GM10266 (cell line): ENCODE results near the gene F8.
"Not testable (repeated sequence)": the region's sequence is repeated elsewhere in the genome, so short reads cannot be mapped to it uniquely, and the experiment has no call there.

Experiments
- DNase-seq: peaks from one replicate; pipeline ENCODE4 v3.0.0; 2012; ENCODE audit errors: extremely low spot score
- TF ChIP-seq, protein P1 (sequence below): IDR thresholded peaks from 2 replicates; pipeline ENCODE4 v1.5.1; 2012; ENCODE audit warnings: mild to moderate bottlenecking, low read depth; ENCODE audit not compliant: control insufficient read depth, insufficient read depth; ENCODE audit errors: missing control alignments

Gene F8

DNA sequence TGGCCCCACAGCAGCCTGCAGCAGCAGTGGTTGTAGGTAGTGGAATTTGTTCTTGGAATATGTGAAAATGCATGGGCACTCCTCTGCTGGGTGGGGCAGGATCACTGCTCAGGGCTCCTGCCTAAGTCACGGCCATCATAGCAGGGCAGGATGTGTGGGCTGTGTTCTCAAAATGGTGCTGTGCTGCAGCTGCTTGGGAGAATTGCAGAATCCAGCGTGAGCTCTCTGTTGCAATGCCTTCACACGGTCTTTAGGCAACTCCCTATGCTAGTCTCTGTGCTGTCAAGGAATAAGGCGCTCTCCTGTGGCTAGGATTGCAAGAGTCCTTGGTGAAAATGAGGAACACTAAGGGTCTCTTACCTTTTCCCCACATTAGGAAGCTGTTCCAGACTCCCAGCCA, 42.9 kb downstream of the F8 start:
- TF ChIP-seq, protein P1, sequence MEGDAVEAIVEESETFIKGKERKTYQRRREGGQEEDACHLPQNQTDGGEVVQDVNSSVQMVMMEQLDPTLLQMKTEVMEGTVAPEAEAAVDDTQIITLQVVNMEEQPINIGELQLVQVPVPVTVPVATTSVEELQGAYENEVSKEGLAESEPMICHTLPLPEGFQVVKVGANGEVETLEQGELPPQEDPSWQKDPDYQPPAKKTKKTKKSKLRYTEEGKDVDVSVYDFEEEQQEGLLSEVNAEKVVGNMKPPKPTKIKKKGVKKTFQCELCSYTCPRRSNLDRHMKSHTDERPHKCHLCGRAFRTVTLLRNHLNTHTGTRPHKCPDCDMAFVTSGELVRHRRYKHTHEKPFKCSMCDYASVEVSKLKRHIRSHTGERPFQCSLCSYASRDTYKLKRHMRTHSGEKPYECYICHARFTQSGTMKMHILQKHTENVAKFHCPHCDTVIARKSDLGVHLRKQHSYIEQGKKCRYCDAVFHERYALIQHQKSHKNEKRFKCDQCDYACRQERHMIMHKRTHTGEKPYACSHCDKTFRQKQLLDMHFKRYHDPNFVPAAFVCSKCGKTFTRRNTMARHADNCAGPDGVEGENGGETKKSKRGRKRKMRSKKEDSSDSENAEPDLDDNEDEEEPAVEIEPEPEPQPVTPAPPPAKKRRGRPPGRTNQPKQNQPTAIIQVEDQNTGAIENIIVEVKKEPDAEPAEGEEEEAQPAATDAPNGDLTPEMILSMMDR, result no peak
- DNase-seq, result no peak

DNA sequence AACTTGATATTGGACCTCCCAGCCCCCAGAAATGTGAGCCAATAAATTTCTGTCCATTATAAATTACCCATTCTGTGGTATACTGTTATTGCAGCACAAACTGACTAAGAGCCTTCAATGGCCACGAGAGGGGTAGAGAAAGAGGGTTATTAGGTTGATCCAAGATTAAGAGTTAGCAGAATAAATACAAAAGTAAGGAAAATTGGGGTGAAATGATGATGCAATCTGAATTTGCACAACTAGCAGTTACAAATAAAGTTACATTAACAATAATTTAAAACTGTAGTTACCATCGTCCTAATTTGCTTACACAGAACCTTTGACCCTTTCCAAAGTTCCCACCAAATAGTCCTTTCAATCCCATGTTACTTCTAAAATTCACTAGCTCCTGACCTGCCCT, 54.2 kb downstream of the F8 start:
- no peak for DNase-seq
- TF ChIP-seq, protein P1, result no peak

DNA sequence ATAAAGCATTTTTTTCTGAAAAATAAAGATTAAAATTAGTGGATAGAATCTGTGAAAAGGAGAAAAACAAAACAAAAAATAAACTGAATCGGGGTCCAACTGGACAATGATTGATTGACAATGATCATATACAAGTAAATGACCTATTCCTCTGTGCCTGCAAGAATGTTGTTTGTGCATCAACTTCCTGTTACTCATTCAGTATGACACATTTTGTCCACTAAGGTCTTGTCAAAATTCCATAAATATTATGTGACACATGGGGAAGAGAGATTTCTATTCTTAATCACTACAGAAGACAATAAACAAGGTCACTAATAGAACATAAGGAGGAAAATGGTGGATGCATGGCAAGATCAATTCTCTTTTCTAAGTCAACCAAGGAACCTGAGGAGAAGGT, 54.9 kb downstream of the F8 start:
- no peak for DNase-seq
- TF ChIP-seq, protein P1, result no peak

DNA sequence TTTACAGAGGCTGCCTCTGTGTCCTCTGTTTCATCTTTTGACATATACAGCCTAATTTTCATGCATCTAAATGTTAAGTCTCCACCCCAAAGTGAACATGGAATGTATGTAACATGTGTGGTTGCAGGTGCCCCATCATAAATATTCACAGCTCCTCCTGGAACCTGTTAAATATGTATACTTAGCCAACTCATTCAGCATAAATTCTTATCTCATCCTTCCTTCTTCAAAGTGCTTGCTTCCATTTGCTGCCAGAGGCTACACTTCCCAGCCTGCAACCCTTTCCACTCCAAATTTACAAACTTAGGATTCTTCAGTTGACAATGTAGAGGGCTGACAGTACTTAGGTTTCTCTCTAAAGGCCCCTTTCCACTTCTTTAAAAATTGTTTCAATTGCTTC, 60.6 kb downstream of the F8 start:
- no peak for DNase-seq
- TF ChIP-seq, protein P1, result no peak

DNA sequence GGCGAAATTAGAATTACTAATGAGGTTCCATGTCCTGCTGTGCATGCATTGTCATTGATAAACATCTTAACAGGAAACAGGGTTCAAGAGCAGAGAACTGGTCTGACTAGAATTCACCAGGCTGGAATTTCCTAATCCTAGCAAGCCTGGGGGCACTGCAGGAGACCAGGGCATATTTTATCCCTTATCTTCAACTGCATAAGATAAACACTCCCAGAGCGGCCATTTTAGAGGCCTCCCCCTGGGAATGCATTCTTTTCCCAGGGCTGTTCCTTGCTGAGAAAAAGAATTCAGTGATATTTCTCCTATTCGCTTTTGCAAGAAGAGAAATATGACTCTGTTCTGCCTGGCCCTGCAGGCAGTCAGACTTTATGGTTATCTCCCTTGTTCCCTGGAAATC, 66.7 kb downstream of the F8 start:
- not testable (repeated sequence) for DNase-seq

DNA sequence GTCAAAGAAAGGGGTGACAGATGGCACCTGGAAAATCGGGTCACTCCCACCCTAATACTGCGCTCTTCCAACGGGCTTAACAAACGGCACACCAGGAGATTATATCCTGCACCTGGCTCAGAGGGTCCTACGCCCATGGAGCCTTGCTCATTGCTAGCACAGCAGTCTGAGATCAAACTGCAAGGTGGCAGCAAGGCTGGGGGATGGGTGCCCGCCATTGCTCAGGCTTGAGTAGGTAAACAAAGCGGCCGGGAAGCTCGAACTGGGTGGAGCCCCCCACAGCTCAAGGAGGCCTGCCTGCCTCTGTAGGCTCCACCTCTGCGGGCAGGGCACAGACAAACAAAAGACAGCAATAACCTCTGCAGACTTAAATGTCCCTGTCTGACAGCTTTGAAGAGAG, 83.3 kb downstream of the F8 start:
- not testable (repeated sequence) for DNase-seq

DNA sequence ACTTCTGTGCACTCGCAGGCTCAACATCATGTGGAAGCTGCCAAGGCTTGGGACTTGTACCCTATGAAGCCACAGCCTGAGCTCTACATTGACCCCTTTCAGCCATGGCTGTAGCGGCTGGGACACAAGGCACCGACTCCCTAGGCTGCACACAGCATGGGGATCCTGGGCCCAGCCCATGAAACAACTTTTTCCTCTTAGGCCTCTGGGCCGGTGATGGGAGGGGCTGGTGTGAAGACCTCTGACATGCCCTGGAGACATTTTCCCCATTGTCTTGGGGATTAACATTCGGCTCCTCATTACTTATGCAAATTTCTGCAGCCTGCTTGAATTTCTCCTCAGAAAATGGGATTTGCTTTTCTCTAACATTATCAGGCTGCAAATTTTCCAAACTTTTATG, 97.8 kb downstream of the F8 start:
- DNase-seq, result not testable (repeated sequence)

DNA sequence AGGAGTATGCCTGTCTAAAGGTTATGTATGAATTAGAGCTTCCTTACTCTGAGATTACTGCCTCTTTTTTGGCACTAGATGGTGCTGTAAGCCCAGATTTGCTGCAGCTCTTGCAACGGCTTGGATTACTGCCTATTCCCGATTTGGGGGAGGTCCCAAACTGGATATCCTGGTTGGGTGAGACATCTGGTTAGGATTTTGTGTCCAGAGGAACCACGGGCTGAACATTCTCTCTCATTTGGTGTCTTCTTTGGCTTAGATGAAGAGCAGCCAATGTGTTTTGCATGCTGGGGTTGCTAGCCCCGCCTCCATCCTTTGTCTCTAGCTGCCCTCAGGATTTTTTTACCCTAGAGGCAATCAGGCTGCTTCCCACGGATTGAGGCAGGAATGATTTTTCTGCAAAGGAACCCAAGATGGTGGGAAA, 104.5 kb downstream of the F8 start:
- peak; percentile 16 for DNase-seq
- TF ChIP-seq, protein P1, result peak; percentile 47

DNA sequence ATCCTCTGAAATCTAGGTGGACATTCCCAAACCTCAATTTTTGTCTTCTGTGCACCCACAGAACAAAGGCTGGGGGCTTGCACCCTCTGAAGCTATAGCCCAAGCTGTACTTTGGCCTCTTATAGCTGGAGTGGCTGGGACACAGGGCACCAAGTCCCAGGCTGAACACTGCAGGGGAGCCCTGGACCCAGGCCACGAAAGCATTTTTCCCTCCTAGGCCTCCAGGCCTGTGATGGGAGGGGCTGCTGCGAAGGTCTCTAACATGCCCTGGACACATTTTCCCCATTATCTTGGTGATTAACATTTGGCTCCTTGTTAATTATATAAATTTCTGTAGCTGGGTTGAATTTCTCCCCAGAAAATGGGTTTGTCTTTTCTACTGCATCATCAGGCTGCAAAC, 108.5 kb downstream of the F8 start:
- no peak for DNase-seq
- TF ChIP-seq, protein P1, result no peak

DNA sequence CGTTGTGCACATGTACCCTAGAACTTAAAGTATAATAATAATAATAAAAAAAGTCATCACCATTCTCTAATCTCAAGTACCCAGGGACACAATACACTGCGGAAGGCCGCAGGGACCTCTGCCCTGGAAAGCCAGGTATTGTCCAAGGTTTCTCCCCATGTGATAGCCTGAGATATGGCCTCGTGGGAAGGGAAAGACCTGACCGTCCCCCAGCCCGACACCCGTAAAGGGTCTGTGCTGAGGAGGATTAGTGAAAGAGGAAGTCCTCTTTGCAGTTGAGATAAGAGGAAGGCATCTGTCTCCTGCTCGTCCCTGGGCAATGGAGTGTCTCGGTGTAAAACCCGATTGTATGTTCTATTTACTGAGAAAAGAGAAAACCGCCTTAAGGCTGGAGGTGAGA, 112.0 kb downstream of the F8 start:
- DNase-seq, result not testable (repeated sequence)

DNA sequence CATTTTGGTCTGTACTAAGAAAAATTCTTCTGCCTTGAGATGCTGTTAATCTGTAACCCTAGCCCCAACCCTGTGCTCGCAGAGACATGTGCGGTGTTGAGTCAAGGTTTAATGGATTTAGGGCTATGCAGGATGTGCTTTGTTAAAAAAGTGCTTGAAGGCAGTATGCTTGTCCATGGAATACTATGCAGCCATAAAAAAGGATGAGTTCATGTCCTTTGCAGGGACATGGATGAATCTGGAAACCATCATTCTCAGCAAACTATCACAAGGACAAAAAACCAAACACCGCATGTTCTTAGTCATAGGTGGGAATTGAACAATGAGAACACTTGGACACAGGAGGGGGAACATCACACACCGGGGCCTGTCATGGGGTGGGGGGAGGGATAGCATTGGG, 112.5 kb downstream of the F8 start:
- not testable (repeated sequence) for DNase-seq
